ENCODE measurements around the gene ANKK1.

ANKK1 gene

DNA sequence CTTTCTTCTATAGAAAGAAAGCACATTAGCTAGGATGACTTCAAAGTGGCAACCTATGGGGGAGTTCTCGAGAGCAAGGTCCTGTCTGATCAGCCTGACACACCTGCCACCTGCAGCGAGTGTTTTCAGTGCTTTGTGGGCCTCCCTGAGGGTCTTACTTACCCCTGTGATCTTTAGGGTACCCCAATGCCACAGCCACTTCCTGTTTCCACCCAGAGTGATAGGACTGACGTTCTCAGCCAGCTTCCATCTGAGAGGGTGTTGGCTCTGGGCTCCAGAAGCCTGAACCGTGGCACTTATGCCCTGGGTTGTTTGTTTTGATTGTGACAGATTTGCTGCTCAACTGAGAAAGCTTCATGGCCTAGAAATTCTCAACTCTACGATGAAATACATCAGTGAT, 21.7 kb upstream of the ANKK1 start:
- peaks cover 22% of the 10 kb centered on the region for H3K36me3 ChIP-seq (ENCODE audit: insufficient read depth, low read length)
- no peak overlapping the region for H2AFZ ChIP-seq (ENCODE audit: low read depth, low read length)
- no peak overlapping the region for H3K4me3 ChIP-seq (ENCODE audit: low read length)
- no peaks in the 10 kb centered on the region for H3K27me3 ChIP-seq (ENCODE audit: insufficient read depth, low read length)
- no peaks in the 10 kb centered on the region for H3K9me3 ChIP-seq (ENCODE audit: low read length)
- H3K4me1 ChIP-seq (ENCODE audit: insufficient read depth, low read length) = no peaks in the 10 kb centered on the region

DNA sequence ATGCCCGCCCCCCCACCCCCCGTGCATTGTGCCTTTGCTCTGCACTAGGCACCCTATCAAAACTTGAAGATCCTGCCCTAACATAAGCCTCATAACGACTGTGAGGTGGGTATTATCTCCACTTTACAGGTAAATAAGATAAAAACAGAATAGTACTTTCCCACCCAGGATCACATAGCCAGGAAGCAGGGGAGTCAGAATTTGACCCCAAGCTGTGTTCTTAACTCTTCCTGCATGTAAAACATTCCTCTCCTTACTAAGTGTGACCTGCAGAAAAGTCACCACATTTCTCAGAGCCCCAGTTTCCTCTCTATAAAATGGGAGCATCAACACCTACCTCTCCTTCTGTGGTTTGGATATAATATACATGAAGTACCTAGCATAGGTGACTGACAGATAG, 18.2 kb upstream of the ANKK1 start:
- Histone ChIP-seq H2AFZ (ENCODE audit: low read depth, low read length) (no peak overlapping the region), H3K27me3 (ENCODE audit: insufficient read depth, low read length) (no peaks in the 10 kb centered on the region), H3K4me1 (ENCODE audit: insufficient read depth, low read length) (no peaks in the 10 kb centered on the region), H3K36me3 (ENCODE audit: insufficient read depth, low read length) (peaks cover 10% of the 10 kb centered on the region), H3K9me3 (ENCODE audit: low read length) (no peaks in the 10 kb centered on the region), H3K4me3 (ENCODE audit: low read length) (no peak overlapping the region)

DNA sequence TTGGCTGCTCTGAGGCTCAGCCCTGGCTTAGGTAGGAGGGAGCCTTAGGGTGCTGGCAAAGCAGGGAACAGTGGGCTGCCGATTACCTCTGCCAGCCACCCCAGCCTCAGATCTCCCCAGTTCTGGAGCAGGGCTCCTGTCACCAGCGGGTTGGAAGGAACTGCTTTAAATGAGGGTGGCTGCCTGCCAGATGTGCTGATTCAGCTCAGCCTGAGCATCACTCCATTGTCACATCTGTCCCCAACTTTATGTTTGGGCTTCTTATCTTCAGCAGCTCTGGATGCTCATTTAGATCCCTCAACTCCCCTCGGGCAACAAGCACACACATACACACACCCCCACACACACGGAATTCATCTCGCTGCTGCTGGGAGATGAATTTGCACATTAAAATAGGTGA, 16.9 kb upstream of the ANKK1 start:
- H3K36me3 ChIP-seq (ENCODE audit: insufficient read depth, low read length) = peaks cover 8% of the 10 kb centered on the region
- H3K4me3 ChIP-seq (ENCODE audit: low read length) = no peak overlapping the region
- no peaks in the 10 kb centered on the region for H3K4me1 ChIP-seq (ENCODE audit: insufficient read depth, low read length)
- no peaks in the 10 kb centered on the region for H3K27me3 ChIP-seq (ENCODE audit: insufficient read depth, low read length)
- no peak overlapping the region for H2AFZ ChIP-seq (ENCODE audit: low read depth, low read length)
- no peaks in the 10 kb centered on the region for H3K9me3 ChIP-seq (ENCODE audit: low read length)

DNA sequence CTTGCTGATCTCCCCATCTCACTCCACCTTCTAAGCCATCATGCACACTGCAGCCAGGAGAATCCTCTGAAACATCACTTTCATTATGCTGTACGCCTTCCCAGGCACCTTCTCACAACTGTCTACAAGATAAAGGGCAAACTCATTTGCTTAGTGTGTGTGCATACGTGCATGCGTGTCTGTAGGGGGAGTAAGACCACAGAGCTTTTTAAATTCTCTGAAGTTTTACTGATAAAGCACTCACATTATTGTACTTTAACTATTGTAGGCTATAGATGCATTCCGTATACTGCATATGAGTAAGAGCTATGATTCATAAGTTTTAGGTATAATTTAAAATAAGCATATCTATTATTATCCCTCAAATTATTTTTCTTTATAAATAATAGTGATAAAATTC, 15.3 kb upstream of the ANKK1 start:
- Histone ChIP-seq H3K4me3 (ENCODE audit: low read length) (no peak overlapping the region), H3K9me3 (ENCODE audit: low read length) (no peaks in the 10 kb centered on the region), H3K27me3 (ENCODE audit: insufficient read depth, low read length) (no peaks in the 10 kb centered on the region), H2AFZ (ENCODE audit: low read depth, low read length) (no peak overlapping the region), H3K36me3 (ENCODE audit: insufficient read depth, low read length) (peaks cover 5% of the 10 kb centered on the region), H3K4me1 (ENCODE audit: insufficient read depth, low read length) (no peaks in the 10 kb centered on the region)

DNA sequence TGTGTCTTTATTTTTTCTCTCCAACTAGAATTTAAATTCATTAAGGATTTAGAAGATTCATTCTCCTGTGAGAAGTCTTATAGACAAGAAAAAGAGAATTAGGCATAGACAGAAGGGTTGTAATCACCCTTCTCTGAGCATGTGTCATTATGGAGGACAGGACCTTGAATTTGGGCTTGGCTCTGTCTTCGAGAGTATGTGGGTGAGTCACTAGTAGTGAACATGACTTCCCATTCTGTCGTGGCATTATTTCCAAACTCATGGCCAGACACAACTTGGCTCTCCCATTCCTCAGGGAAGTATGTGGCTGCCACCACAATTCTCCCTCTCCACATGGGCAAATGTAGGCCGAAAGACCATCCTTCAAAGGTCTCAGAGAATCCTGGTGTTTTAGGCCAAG, 14.3 kb upstream of the ANKK1 start:
- Histone ChIP-seq H3K9me3 (ENCODE audit: low read length) (no peaks in the 10 kb centered on the region), H3K27me3 (ENCODE audit: insufficient read depth, low read length) (no peaks in the 10 kb centered on the region), H3K36me3 (ENCODE audit: insufficient read depth, low read length) (peaks cover 2% of the 10 kb centered on the region), H3K4me1 (ENCODE audit: insufficient read depth, low read length) (no peaks in the 10 kb centered on the region), H2AFZ (ENCODE audit: low read depth, low read length) (no peak overlapping the region), H3K4me3 (ENCODE audit: low read length) (no peak overlapping the region)

DNA sequence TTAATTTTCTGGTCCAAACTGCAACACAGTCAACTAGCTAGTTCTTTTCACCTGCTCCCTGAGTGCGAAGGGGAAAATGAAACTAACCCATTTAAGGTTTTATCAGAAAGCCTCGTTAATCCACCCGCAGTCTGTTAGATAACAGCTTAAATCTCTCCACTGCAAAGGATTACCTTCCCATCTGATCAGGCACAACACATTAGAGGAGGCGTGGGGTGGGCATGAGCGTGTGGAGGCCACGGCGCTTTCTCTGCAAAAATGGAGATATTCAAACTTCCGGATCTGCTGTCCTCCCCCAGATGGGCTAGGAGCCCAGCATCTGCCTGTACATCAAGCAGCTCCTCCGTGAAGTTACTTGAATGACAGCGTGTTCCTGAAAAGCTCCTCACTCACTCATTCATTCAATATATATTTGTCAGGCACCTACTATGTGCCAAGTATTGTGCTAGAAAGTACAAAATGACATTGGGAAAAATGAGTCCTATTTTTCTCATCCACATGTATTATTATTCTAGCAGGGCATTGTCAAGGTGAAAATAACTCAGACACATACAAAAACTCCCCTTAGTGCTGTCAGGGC, 13.5 kb upstream of the ANKK1 start:
- Histone ChIP-seq H3K4me3 (ENCODE audit: low read length) (no peak overlapping the region), H3K4me1 (ENCODE audit: insufficient read depth, low read length) (no peaks in the 10 kb centered on the region), H3K27me3 (ENCODE audit: insufficient read depth, low read length) (no peaks in the 10 kb centered on the region), H3K36me3 (ENCODE audit: insufficient read depth, low read length) (no peaks in the 10 kb centered on the region), H3K9me3 (ENCODE audit: low read length) (no peaks in the 10 kb centered on the region), H2AFZ (ENCODE audit: low read depth, low read length) (no peak overlapping the region)

DNA sequence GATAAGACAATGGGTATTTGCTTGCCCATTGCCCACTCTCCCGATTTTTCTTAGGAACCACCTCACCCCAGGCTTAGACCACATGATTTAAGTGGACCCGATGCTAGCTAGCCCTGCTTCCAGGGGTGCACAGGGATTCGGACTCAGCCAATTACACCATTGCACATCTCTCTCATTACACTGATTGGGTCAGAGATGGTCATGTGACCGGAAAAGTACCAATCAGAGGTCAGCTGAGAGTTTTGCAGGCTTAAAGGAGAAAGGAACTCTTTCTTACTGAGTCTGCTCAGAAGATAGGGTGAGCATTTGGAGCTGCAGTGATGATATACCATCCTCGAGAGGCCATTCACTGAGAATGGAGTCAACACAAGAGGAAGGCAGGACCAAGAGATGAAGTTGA, 12.2 kb upstream of the ANKK1 start:
- no peaks in the 10 kb centered on the region for H3K4me1 ChIP-seq (ENCODE audit: insufficient read depth, low read length)
- no peak overlapping the region for H3K4me3 ChIP-seq (ENCODE audit: low read length)
- no peak overlapping the region for H2AFZ ChIP-seq (ENCODE audit: low read depth, low read length)
- H3K36me3 ChIP-seq (ENCODE audit: insufficient read depth, low read length) = no peaks in the 10 kb centered on the region
- H3K9me3 ChIP-seq (ENCODE audit: low read length) = no peaks in the 10 kb centered on the region
- no peaks in the 10 kb centered on the region for H3K27me3 ChIP-seq (ENCODE audit: insufficient read depth, low read length)

DNA sequence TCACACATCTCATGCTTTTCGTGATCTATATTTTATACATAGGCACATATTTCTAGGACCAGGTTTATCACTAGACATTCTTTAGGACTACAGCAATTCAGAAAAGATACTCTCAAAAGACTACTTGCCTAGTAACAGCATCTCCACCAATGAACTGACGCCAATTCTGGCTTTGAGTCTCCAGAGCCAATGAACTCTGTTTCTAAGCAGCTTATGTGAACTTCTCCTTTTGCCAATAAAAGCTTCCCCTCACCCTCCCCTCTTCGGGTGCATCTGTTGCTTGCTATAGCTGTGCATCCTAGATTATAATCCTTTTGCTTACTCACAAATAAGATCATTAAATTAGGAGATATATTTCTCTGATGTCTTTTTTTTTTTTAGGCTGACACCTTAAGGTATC, 11.4 kb upstream of the ANKK1 start:
- Histone ChIP-seq H3K4me3 (ENCODE audit: low read length) (no peak overlapping the region), H3K9me3 (ENCODE audit: low read length) (no peaks in the 10 kb centered on the region), H3K4me1 (ENCODE audit: insufficient read depth, low read length) (no peaks in the 10 kb centered on the region), H2AFZ (ENCODE audit: low read depth, low read length) (no peak overlapping the region), H3K27me3 (ENCODE audit: insufficient read depth, low read length) (no peaks in the 10 kb centered on the region), H3K36me3 (ENCODE audit: insufficient read depth, low read length) (no peaks in the 10 kb centered on the region)

DNA sequence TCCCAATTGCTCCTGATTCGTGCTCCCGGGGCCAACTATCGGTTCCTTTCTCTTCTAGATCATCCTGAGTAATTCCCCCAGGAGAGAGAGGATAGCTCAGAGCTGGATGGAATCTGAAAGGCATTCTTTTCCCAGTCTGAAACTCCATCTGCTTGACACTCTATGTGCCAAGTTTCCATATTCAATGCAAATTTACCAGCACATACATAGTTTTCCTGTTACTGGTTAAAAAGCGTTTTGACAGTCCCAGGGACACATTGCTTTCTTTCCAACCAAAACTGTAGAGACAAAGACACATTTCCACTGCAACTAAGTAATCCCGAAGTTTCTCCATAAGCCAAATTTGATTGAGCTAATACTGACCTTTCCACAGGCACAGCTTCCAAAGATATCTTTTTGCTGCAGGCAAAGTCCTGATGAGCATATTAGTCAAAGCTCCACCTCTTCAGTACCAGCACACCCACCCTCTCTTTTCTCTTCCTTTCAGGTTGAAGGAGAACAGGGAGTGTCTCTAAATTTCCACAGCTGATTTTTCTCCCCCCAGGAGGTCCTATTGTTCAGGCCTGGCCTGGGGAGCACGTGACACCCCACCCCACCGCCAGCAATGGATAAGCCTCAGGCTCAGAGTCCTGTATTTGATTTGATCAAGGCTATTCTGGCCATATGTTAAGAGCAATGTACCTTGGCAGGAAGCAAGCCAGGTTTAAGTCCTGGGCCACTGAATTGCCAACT, 9.7 kb upstream of the ANKK1 start:
- H3K36me3 ChIP-seq (ENCODE audit: insufficient read depth, low read length) = no peaks in the 10 kb centered on the region
- no peak overlapping the region for H3K4me3 ChIP-seq (ENCODE audit: low read length)
- H3K27me3 ChIP-seq (ENCODE audit: insufficient read depth, low read length) = no peaks in the 10 kb centered on the region
- no peaks in the 10 kb centered on the region for H3K4me1 ChIP-seq (ENCODE audit: insufficient read depth, low read length)
- H2AFZ ChIP-seq (ENCODE audit: low read depth, low read length) = no peak overlapping the region
- H3K9me3 ChIP-seq (ENCODE audit: low read length) = no peaks in the 10 kb centered on the region

DNA sequence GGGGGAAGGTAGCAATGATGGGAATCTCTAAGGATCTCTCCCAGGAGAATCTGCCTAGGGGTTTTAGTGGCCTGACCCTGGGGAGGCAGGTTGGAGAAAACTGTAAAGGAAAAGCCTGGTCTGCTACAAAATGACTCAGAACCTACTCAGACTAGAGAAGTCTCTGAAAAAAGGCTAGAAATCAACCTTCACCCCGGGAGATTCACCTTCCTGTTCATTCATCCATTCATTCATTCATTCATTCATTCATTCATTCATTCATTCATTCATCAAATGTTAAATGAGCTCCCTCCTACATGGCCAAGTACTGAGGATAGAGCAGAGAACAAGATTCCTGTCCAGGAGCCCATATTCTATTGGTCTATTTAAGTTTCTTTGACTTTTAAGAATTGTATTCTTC, 8.9 kb upstream of the ANKK1 start:
- Histone ChIP-seq H3K4me1 (ENCODE audit: insufficient read depth, low read length) (no peaks in the 10 kb centered on the region), H3K4me3 (ENCODE audit: low read length) (no peak overlapping the region), H2AFZ (ENCODE audit: low read depth, low read length) (no peak overlapping the region), H3K36me3 (ENCODE audit: insufficient read depth, low read length) (no peaks in the 10 kb centered on the region), H3K27me3 (ENCODE audit: insufficient read depth, low read length) (no peaks in the 10 kb centered on the region), H3K9me3 (ENCODE audit: low read length) (no peaks in the 10 kb centered on the region)

DNA sequence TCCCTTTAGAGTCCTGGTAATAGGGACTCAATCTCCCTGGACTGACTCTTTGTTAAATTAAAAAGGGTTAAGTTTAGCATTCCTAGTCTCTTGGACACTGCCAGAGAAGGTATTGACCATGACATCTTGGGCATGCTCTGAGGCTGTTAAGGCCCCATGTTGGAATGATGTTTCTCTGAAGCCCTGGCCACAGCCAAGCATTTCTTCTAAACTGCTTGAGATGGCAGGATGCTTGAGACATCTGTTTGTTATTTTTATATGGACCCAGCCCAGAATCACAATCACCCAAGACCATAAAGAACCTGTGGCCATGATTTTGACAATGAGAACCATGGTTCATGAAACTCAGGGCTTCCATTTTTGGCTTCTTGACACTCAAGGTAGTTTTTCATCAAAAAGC, 5.5 kb upstream of the ANKK1 start:
- Histone ChIP-seq H3K4me3 (ENCODE audit: low read length) (no peak overlapping the region), H2AFZ (ENCODE audit: low read depth, low read length) (no peak overlapping the region), H3K27me3 (ENCODE audit: insufficient read depth, low read length) (peaks cover 16% of the 10 kb centered on the region), H3K4me1 (ENCODE audit: insufficient read depth, low read length) (no peaks in the 10 kb centered on the region), H3K36me3 (ENCODE audit: insufficient read depth, low read length) (no peaks in the 10 kb centered on the region), H3K9me3 (ENCODE audit: low read length) (no peaks in the 10 kb centered on the region)

DNA sequence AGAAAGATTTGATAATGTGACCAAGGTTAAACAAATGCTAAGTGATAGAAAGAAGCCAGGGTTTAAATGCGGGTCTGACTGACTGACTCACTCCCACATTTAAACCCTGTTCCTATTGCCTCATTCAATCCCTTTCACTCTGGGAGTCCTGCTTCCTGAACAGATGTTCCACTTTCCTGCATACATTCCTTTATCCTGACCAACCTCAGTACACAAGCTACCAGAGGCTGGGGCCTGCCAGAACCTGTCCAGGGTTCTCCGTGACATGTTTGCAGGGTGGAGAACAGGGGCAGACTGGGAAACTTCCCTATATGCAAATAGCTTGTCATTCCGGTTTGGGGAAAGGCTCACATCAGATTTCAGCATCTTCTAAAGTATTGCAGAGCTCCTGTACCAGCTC, 3.0 kb upstream of the ANKK1 start:
- Histone ChIP-seq H3K4me1 (ENCODE audit: insufficient read depth, low read length) (no peaks in the 10 kb centered on the region), H3K36me3 (ENCODE audit: insufficient read depth, low read length) (no peaks in the 10 kb centered on the region), H3K9me3 (ENCODE audit: low read length) (peaks cover 2% of the 10 kb centered on the region), H2AFZ (ENCODE audit: low read depth, low read length) (no peak overlapping the region), H3K27me3 (ENCODE audit: insufficient read depth, low read length) (peaks cover 30% of the 10 kb centered on the region), H3K4me3 (ENCODE audit: low read length) (no peak overlapping the region)

DNA sequence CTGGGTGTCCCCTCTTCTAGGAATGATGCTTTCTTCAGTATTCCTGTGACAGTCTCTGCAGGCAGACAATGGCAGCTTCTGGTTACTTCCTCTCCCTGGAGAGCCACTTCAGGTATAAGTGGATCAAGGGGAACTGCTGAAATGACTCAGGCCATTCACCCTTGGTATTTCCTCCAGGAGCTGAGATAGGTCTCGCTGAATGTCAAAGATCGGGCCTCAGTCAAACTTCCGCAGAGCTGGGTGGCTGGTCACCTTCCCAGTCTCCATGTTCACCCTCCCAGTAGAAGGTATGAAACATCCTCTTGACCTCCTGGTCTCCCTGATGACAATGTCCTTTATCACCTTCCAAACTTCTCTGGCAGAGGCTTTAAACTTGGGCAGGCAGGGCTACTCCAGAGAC, 1.8 kb upstream of the ANKK1 start:
- Histone ChIP-seq H3K9me3 (ENCODE audit: low read length) (peaks cover 2% of the 10 kb centered on the region), H3K27me3 (ENCODE audit: insufficient read depth, low read length) (peaks cover 30% of the 10 kb centered on the region), H2AFZ (ENCODE audit: low read depth, low read length) (no peak overlapping the region), H3K4me3 (ENCODE audit: low read length) (no peak overlapping the region), H3K36me3 (ENCODE audit: insufficient read depth, low read length) (no peaks in the 10 kb centered on the region), H3K4me1 (ENCODE audit: insufficient read depth, low read length) (no peaks in the 10 kb centered on the region)

DNA sequence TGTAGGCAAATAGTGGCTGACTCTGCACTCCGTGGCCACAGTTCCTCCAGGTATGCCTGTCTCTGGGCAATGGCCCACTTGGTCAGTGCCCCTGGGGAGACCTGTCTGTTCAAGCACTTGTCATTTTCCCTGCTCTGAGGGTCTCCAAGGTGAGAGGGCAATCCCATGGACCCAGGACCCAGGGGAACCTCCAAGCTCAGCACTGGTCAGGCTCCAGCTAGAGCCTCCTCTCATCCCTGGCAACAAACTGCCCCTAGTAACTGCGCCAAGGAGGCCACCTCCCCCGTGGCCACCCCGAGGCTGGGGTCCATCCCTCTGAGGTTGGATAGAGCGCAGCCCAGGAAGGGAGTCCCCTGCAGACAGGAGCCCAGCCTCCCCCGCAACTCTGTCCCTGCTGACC, 713 bp upstream of the ANKK1 start:
- Histone ChIP-seq H2AFZ (ENCODE audit: low read depth, low read length) (no peak overlapping the region), H3K4me1 (ENCODE audit: insufficient read depth, low read length) (no peaks in the 10 kb centered on the region), H3K9me3 (ENCODE audit: low read length) (peaks cover 2% of the 10 kb centered on the region), H3K36me3 (ENCODE audit: insufficient read depth, low read length) (no peaks in the 10 kb centered on the region), H3K27me3 (ENCODE audit: insufficient read depth, low read length) (peaks cover 36% of the 10 kb centered on the region), H3K4me3 (ENCODE audit: low read length) (no peak overlapping the region)

Measured in neuron (in vitro differentiated cells).